ENCODE data around the gene EIF4A2. TPM values are rescaled to one million over a fixed set of nuclear protein-coding genes. Genes with fewer than 3 reads are reported as not detected.

The EIF4A2 gene
- total RNA-seq, 1 experiment from 2014 or later = 398 TPM

GRCh38 chr3:186754871-186755270, 28.5 kb upstream of the EIF4A2 start:
- no peak overlapping the region for H3K9ac ChIP-seq (ENCODE audit: extremely low read depth, insufficient read length, low read length)
- WGBS (ENCODE audit: extremely low coverage, insufficient read length, low lambda C conversion rate) = no CpG with 5 or more reads among the region's 5 CpGs
- H3K79me1 ChIP-seq (ENCODE audit: insufficient read depth, low read depth, low read length, poor library complexity, severe bottlenecking) = no peaks in the 10 kb centered on the region
- no peak overlapping the region for H2BK20ac ChIP-seq (ENCODE audit: low read depth, low read length, poor library complexity, severe bottlenecking)
- no peak overlapping the region for H2BK120ac ChIP-seq (ENCODE audit: low read depth, low read length, poor library complexity, severe bottlenecking)
- Mint-ChIP-seq H3K27me3 (ENCODE audit: low read depth) (no peaks in the 10 kb centered on the region), H3K27ac (no peak overlapping the region), H3K4me3 (no peak overlapping the region), H3K4me1 (peaks cover 10 to 21% of the 10 kb centered on the region in 2 experiments), H3K36me3 (ENCODE audit: insufficient read depth in 1 of 3, low read depth in 3 of 3) (no peaks in the 10 kb centered on the region), H3K9me3 (no peaks in the 10 kb centered on the region)
- H2AFZ ChIP-seq (ENCODE audit: low read length) = no peak overlapping the region
- no peaks in the 10 kb centered on the region for H3K23me2 ChIP-seq (ENCODE audit: insufficient read length, low read depth, low read length, poor library complexity, severe bottlenecking)
- H4K5ac ChIP-seq (ENCODE audit: insufficient read length, low read depth, low read length) = no peak overlapping the region
- H2BK15ac ChIP-seq (ENCODE audit: low read depth, low read length) = no peak overlapping the region
- H3K4me2 ChIP-seq (ENCODE audit: insufficient read depth, insufficient read length, low read length) = no peak overlapping the region
- H4K91ac ChIP-seq (ENCODE audit: insufficient read length, low read depth, low read length) = no peak overlapping the region
- no peak for DNase-seq
- H3K56ac ChIP-seq (ENCODE audit: insufficient read length, low read depth, low read length) = no peak overlapping the region
- H3K27me3 ChIP-seq (ENCODE audit: insufficient read depth, low read length) = no peaks in the 10 kb centered on the region
- no peaks in the 10 kb centered on the region for H3K79me2 ChIP-seq (ENCODE audit: insufficient read depth, low read length)
- no peak overlapping the region for H3K14ac ChIP-seq (ENCODE audit: insufficient read depth, low read length)
- H2AK5ac ChIP-seq (ENCODE audit: insufficient read length, low read length) = no peak overlapping the region
- H3K4me1 ChIP-seq (ENCODE audit: insufficient read depth, low read length) = peaks cover 3% of the 10 kb centered on the region; the same call in 1 of the 2 replicates
- H3T11ph ChIP-seq (ENCODE audit: low read length) = no peak overlapping the region
- no peak overlapping the region for H2BK5ac ChIP-seq (ENCODE audit: insufficient read length, low read length)
- no peak overlapping the region for H3K23ac ChIP-seq (ENCODE audit: insufficient read length, low read depth, low read length)
- H3K18ac ChIP-seq (ENCODE audit: insufficient read length, low read depth, low read length) = no peak overlapping the region
- no peak overlapping the region for H4K8ac ChIP-seq (replicated peaks; ENCODE audit: insufficient read length, low read depth, low read length)
- no peak overlapping the region for H3K27ac ChIP-seq (ENCODE audit: insufficient read length, low read depth, low read length)
- no peak for TF ChIP-seq CTCF (conservative IDR thresholded peaks at IDR 0.05)
- H3K4ac ChIP-seq (ENCODE audit: low read depth, low read length) = no peak overlapping the region
- H2BK12ac ChIP-seq (ENCODE audit: insufficient read length, low read depth, low read length) = no peak overlapping the region
- H4K20me1 ChIP-seq (ENCODE audit: control insufficient read depth, insufficient read depth, insufficient read length) = no peaks in the 10 kb centered on the region
- H3K9me3 ChIP-seq (ENCODE audit: control insufficient read depth, low read depth, low read length) = no peaks in the 10 kb centered on the region

Measured in H9 (cell line).